ENCODE data around the gene LTBP1. TPM values are rescaled to one million over a fixed set of nuclear protein-coding genes. Genes with fewer than 3 reads are reported as not detected.

The LTBP1 gene
- total and polyA plus RNA-seq, 2 experiments from 2014 or later, result 216 to 509 TPM

GRCh38 chr2:32958821-32959220 lies 12.1 kb downstream of the LTBP1 start:
- peak overlapping the region; percentile 59 for H3K27ac ChIP-seq
- H3K27me3 ChIP-seq, result no peaks in the 10 kb centered on the region
- H3K9me3 ChIP-seq (ENCODE audit: low read depth), result no peaks in the 10 kb centered on the region
- H3K4me3 ChIP-seq, result no peak overlapping the region
- peaks cover 52% of the 10 kb centered on the region for H3K4me1 ChIP-seq (ENCODE audit: low read depth)
- no peak for DNase-seq (ENCODE audit: low read depth in 1 of 2, low spot score in 1 of 2)
- no peak for TF ChIP-seq CTCF (IDR thresholded peaks at IDR 0.05; ENCODE audit: low read depth, low read length)
- peaks cover 7% of the 10 kb centered on the region for H3K36me3 ChIP-seq

- H3K9me3 ChIP-seq (ENCODE audit: low read depth), result no peaks in the 10 kb centered on the region
- H3K36me3 ChIP-seq, result peaks cover 7% of the 10 kb centered on the region
- no peak for DNase-seq (ENCODE audit: low read depth in 1 of 2, low spot score in 1 of 2)
- H3K27me3 ChIP-seq, result no peaks in the 10 kb centered on the region
- no peak for TF ChIP-seq CTCF (IDR thresholded peaks at IDR 0.05; ENCODE audit: low read depth, low read length)
- H3K4me1 ChIP-seq (ENCODE audit: low read depth), result peaks cover 53% of the 10 kb centered on the region
- H3K4me3 ChIP-seq, result no peak overlapping the region
- H3K27ac ChIP-seq, result peak overlapping the region; percentile 91
Observed at GRCh38 chr2:32960238-32960637, 13.5 kb downstream of the LTBP1 start.

GRCh38 chr2:32960647-32961403 lies 14.1 kb downstream of the LTBP1 start:
- Histone ChIP-seq H3K4me3 (no peak overlapping the region), H3K9me3 (ENCODE audit: low read depth) (no peaks in the 10 kb centered on the region), H3K27me3 (no peaks in the 10 kb centered on the region), H3K4me1 (ENCODE audit: low read depth) (peaks cover 56% of the 10 kb centered on the region), H3K36me3 (peaks cover 7% of the 10 kb centered on the region), H3K27ac (peak overlapping the region; percentile 91)
- DNase-seq (ENCODE audit: low read depth in 1 of 2, low spot score in 1 of 2), result peak in 1 of 2 donors; percentile 81
- TF ChIP-seq CTCF (IDR thresholded peaks at IDR 0.05; ENCODE audit: low read depth, low read length), result no peak

- peaks cover 3% of the 10 kb centered on the region for H3K36me3 ChIP-seq
- no peaks in the 10 kb centered on the region for H3K27me3 ChIP-seq
- no peak overlapping the region for H3K4me3 ChIP-seq
- peaks cover 71% of the 10 kb centered on the region for H3K4me1 ChIP-seq (ENCODE audit: low read depth)
- H3K27ac ChIP-seq, result peak overlapping the region; percentile 91
- TF ChIP-seq CTCF (IDR thresholded peaks at IDR 0.05; ENCODE audit: low read depth, low read length), result no peak
- H3K9me3 ChIP-seq (ENCODE audit: low read depth), result no peaks in the 10 kb centered on the region
- DNase-seq (ENCODE audit: low read depth in 1 of 2, low spot score in 1 of 2), result peak in 1 of 2 donors; percentile 45
Observed at GRCh38 chr2:32962690-32963089, 15.9 kb downstream of the LTBP1 start.

- peaks cover 1% of the 10 kb centered on the region for H3K36me3 ChIP-seq
- H3K4me3 ChIP-seq, result no peak overlapping the region
- peaks cover 59% of the 10 kb centered on the region for H3K4me1 ChIP-seq (ENCODE audit: low read depth)
- no peaks in the 10 kb centered on the region for H3K9me3 ChIP-seq (ENCODE audit: low read depth)
- H3K27ac ChIP-seq, result peak overlapping the region; percentile 91
- TF ChIP-seq CTCF (IDR thresholded peaks at IDR 0.05; ENCODE audit: low read depth, low read length), result no peak
- H3K27me3 ChIP-seq, result no peaks in the 10 kb centered on the region
- peak in 1 of 2 donors; percentile 58 for DNase-seq (ENCODE audit: low read depth in 1 of 2, low spot score in 1 of 2)
Observed at GRCh38 chr2:32963941-32964340, 17.2 kb downstream of the LTBP1 start.

Data from cardiac muscle cell (in vitro differentiated cells and primary cell).